Esophagus muscularis mucosa (tissue), 4 donors: ENCODE data around the gene POLR2H. TPM values are rescaled to one million over a fixed set of nuclear protein-coding genes. Genes with fewer than 3 reads are reported as not detected.
A peak's percentile ranks its signal among the peaks of the same experiment; 100 is the strongest.

Experiments
- DNase-seq: peaks from one replicate; pipeline ENCODE4 v3.0.0-alpha.2; 2017; ENCODE audit errors: extremely low spot score
- H3K27ac ChIP-seq, 4 donors: fragments of 200-600 bp; sonication (generic); replicated peaks in 1 of 4; 1 replicate in 3 of 4; 2 replicates in 1 of 4; pipeline ENCODE4 v1.5.1; 2016 to 2019; ENCODE audit warnings: mild to moderate bottlenecking in 1 of 4
- H3K27me3 ChIP-seq, 4 donors: fragments of 200-600 bp; sonication (generic); one replicate each; pipeline versions ENCODE4 v1.5.1 to v1.6.0; 2016 to 2019
- H3K36me3 ChIP-seq, 4 donors: fragments of 200-600 bp; sonication (generic); one replicate each; pipeline ENCODE4 v1.5.1; 2016 to 2019
- H3K4me1 ChIP-seq, 4 donors: fragments of 200-600 bp; sonication (generic); one replicate each; pipeline ENCODE4 v1.5.1; 2016 to 2019
- H3K4me3 ChIP-seq, 4 donors: fragments of 200-600 bp; sonication (generic); 1 replicate in 2 of 4; 2 replicates in 2 of 4; pipeline ENCODE4 v1.5.1; 2016 to 2019; ENCODE audit warnings: mild to moderate bottlenecking in 4 of 4, moderate library complexity in 1 of 4
- H3K9me3 ChIP-seq, 4 donors: fragments of 200-600 bp; sonication (generic); 1 replicate in 3 of 4; 2 replicates in 1 of 4; pipeline ENCODE4 v1.5.1; 2016 to 2019
- EP300 ChIP-seq: sonication (generic); formaldehyde crosslinking; IDR thresholded peaks from one replicate; pipeline ENCODE4 v1.6.1; 2017; ENCODE audit warnings: antibody characterized with exemption
- POLR2A ChIP-seq: fragments of 450-650 bp; IDR thresholded peaks from one replicate; pipeline ENCODE4 v1.6.1; 2017; ENCODE audit warnings: antibody characterized with exemption, moderate library complexity, mild to moderate bottlenecking, low read depth
- POLR2AphosphoS5 ChIP-seq, 2 donors: sonication (generic); formaldehyde crosslinking; IDR thresholded peaks; one replicate each; pipeline ENCODE4 v1.6.1; 2017; ENCODE audit warnings: antibody characterized with exemption in 2 of 2
- WGBS: methylation state at CpG from one replicate; pipeline ENCODE4 v1.1.5; 2018; 5-methylcytosine and 5-hydroxymethylcytosine counted together
- intact Hi-C: fragments of 100-400 bp; cut with DNase I; formaldehyde crosslinking; loops from one replicate; pipeline ENCODE4 v1.15.1; 2023
- total RNA-seq, 4 donors: library from RNA; depleted of rRNA; stranded (reverse); fragments of >200 nt; gene quantifications; one replicate each; pipeline versions ENCODE4 v1.1.0 to v1.2.1, GENCODE V29; 2016
- TF ChIP-seq, protein P1 (sequence below), 3 experiments: fragments of 200-600 bp in 2 of 3; fragments of 450-650 bp in 1 of 3; sonication (generic) in 2 of 3; IDR thresholded peaks; one replicate each; pipeline ENCODE4 v1.5.1; 2017 to 2019; ENCODE audit warnings: antibody characterized with exemption in 3 of 3, mild to moderate bottlenecking in 2 of 3, moderate library complexity in 1 of 3

Gene POLR2H
- total RNA-seq, 4 donors from 2014 or later: 36.0 to 52.1 (median 40.4) TPM

DNA sequence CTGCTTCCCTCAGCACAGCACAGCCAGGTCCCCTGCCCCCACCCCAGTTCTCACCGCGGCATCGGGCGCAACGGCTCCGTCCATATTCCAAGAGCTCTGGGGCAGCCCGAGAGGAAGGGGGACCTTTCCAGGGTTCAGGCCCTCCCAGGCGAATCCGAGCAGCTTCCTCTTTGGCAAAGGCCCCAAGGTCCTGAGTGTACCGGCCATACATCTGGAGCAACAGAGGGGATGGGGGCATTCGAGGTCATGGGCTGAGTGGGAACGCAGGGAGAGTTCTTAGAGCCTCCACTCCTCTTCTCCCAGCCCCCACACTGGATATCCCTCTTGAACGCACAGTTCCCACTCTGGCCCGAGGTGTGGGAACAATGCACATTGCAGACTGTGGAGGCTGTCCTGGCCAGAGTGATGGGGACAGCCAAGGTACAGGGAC lies 2.6 kb upstream of the POLR2H start:
- Histone ChIP-seq H3K4me1 (peaks cover 16 to 41% (median 29%) of the 10 kb centered on the region in 4 donors), H3K27ac (no peak overlapping the region), H3K27me3 (no peaks in the 10 kb centered on the region), H3K9me3 (no peaks in the 10 kb centered on the region), H3K4me3 (no peak overlapping the region), H3K36me3 (peaks cover 0 to 40% (median 17%) of the 10 kb centered on the region in 4 donors)
- no peak for DNase-seq
- no peak for TF ChIP-seq POLR2A
- TF ChIP-seq, protein P1, sequence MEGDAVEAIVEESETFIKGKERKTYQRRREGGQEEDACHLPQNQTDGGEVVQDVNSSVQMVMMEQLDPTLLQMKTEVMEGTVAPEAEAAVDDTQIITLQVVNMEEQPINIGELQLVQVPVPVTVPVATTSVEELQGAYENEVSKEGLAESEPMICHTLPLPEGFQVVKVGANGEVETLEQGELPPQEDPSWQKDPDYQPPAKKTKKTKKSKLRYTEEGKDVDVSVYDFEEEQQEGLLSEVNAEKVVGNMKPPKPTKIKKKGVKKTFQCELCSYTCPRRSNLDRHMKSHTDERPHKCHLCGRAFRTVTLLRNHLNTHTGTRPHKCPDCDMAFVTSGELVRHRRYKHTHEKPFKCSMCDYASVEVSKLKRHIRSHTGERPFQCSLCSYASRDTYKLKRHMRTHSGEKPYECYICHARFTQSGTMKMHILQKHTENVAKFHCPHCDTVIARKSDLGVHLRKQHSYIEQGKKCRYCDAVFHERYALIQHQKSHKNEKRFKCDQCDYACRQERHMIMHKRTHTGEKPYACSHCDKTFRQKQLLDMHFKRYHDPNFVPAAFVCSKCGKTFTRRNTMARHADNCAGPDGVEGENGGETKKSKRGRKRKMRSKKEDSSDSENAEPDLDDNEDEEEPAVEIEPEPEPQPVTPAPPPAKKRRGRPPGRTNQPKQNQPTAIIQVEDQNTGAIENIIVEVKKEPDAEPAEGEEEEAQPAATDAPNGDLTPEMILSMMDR (IDR thresholded peaks at IDR 0.05): no peak
- TF ChIP-seq EP300: no peak
- no peak for TF ChIP-seq POLR2AphosphoS5 (IDR thresholded peaks at IDR 0.05)
- intact Hi-C loops: no loop called here
- 73% methylated on average over 6 of the region's 14 CpGs for WGBS

DNA sequence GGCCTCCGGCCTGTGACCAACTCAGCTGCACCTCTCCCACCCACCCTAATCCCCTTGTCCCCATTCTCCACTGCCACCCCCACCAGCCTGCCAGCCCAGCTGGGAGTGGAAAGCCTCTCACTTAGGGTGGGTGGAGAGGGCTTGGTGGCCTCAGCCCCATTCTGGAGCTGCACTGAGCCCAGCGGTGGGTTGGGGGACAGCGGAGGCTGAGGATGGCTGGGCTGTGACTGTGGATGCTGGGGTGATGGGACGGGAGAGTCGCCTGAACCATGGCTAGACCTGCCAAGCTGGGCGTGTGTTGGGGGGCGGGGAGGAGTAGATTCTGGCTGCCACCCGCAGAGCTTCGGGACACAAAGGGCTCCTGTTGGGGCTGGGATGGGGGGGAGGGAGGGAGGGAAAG lies 1.9 kb upstream of the POLR2H start:
- WGBS: 76% methylated on average over 8 of the region's 9 CpGs
- Histone ChIP-seq H3K36me3 (peaks cover 0 to 39% (median 19%) of the 10 kb centered on the region in 4 donors), H3K27me3 (no peaks in the 10 kb centered on the region), H3K4me1 (peaks cover 21 to 41% (median 33%) of the 10 kb centered on the region in 4 donors), H3K27ac (no peak overlapping the region), H3K4me3 (no peak overlapping the region), H3K9me3 (no peaks in the 10 kb centered on the region)
- TF ChIP-seq POLR2AphosphoS5 (IDR thresholded peaks at IDR 0.05) (no peak), EP300 (no peak), POLR2A (no peak)
- TF ChIP-seq, protein P1 (IDR thresholded peaks at IDR 0.05): no peak
- intact Hi-C loops: no loop called here
- DNase-seq: no peak

GRCh38 chr3:184360070-184360928 lies 1.2 kb upstream of the POLR2H start:
- TF ChIP-seq EP300 (no peak), POLR2A (no peak), POLR2AphosphoS5 (IDR thresholded peaks at IDR 0.05) (no peak)
- TF ChIP-seq, protein P1 (IDR thresholded peaks at IDR 0.05): no peak
- no peak for DNase-seq
- Histone ChIP-seq H3K4me1 (peaks cover 21 to 42% (median 36%) of the 10 kb centered on the region in 4 donors), H3K27me3 (no peaks in the 10 kb centered on the region), H3K27ac (peak overlapping the region; percentile 96 to 99 (median 99)), H3K36me3 (peaks cover 0 to 39% (median 25%) of the 10 kb centered on the region in 4 donors), H3K4me3 (peak overlapping the region; percentile 73 to 92 (median 86)), H3K9me3 (no peaks in the 10 kb centered on the region)
- intact Hi-C loops: no loop called here
- WGBS: 71% methylated on average over 12 of the region's 12 CpGs

DNA sequence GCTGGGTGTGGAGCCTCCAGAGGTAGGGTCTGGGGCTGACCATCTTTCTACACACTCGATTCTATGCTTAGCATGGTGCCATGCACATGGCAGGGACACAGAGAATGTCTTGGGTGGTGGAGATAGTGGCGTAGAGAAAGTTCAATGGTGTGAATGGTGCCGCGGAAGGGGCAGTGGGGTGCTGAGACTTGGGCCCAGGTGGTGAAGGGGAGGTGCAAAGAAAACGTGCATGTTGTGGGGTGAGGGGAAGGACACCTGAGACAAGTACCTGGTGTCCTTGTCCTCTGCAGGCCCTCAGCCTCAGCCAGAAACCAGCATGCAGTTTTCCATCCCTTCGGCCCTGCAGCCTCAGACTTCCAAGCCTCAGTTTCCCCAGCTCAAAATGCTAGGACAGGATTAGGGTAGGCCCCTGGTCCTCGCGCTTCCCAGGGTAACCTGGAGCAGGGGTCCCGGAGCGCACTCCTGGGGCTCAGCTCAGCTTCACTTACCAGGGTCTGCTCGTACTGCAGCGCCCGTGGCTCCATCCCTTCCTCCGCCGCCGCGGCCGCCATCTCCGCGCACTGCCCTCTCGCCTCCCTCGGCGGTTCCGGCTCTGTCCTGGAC lies 480 bp upstream of the POLR2H start:
- peaks cover 0 to 37% (median 24%) of the 10 kb centered on the region in 4 donors for H3K36me3 ChIP-seq
- no peaks in the 10 kb centered on the region for H3K27me3 ChIP-seq
- H3K4me1 ChIP-seq: peaks cover 21 to 42% (median 36%) of the 10 kb centered on the region in 4 donors
- H3K27ac ChIP-seq: peak overlapping the region; percentile 96 to 99 (median 99)
- peak overlapping the region; percentile 73 to 92 (median 86) for H3K4me3 ChIP-seq
- H3K9me3 ChIP-seq: no peaks in the 10 kb centered on the region
- DNase-seq: no peak
- TF ChIP-seq EP300 (no peak), POLR2A (no peak), POLR2AphosphoS5 (IDR thresholded peaks at IDR 0.05) (no peak)
- TF ChIP-seq, protein P1 (IDR thresholded peaks at IDR 0.05): no peak
- WGBS: 39% methylated on average over 5 of the region's 24 CpGs
- intact Hi-C loops: no loop called here
